Progenitor cell of endocrine pancreas (in vitro differentiated cells): Measurements from ENCODE around the gene MAG. TPM values are rescaled to one million over a fixed set of nuclear protein-coding genes. Genes with fewer than 3 reads are reported as not detected.

Source experiments
- DNase-seq: peaks from one replicate; pipeline ENCODE4 v3.0.0; 2021; ENCODE audit warnings: low spot score; ENCODE audit not compliant: unreplicated experiment
- H3K27ac Mint-ChIP-seq: 2 replicates; pipeline ENCODE4 v1.8.0; 2021; ENCODE audit warnings: mild to moderate bottlenecking, moderate library complexity, mixed read lengths
- H3K27me3 Mint-ChIP-seq: 2 replicates; pipeline ENCODE4 v1.8.0; 2021; ENCODE audit warnings: mixed read lengths
- H3K36me3 Mint-ChIP-seq: 2 replicates; pipeline ENCODE4 v1.8.0; 2022; ENCODE audit warnings: mixed read lengths; ENCODE audit not compliant: insufficient read depth
- H3K4me1 Mint-ChIP-seq: 2 replicates; pipeline ENCODE4 v1.8.0; 2021; ENCODE audit warnings: low read depth, mixed read lengths
- H3K4me3 Mint-ChIP-seq: 2 replicates; pipeline ENCODE4 v1.8.0; 2021; ENCODE audit warnings: low read depth, mild to moderate bottlenecking, moderate library complexity, mixed read lengths
- H3K9me3 Mint-ChIP-seq: 2 replicates; pipeline ENCODE4 v1.8.0; 2021; ENCODE audit warnings: low read depth, mixed read lengths
- total RNA-seq: library from RNA; stranded (reverse); gene quantifications from 2 replicates; pipeline ENCODE4 v1.2.1, GENCODE V29; 2021
- TF ChIP-seq, protein P1 (sequence below): fragments of 200-600 bp; sonication (generic); IDR thresholded peaks from one replicate; pipeline ENCODE4 v1.5.0; 2021; ENCODE audit warnings: antibody characterized with exemption, mild to moderate bottlenecking; ENCODE audit not compliant: unreplicated experiment

The MAG gene
- total RNA-seq, 1 donor from 2014 or later, result 1.4 TPM

DNA sequence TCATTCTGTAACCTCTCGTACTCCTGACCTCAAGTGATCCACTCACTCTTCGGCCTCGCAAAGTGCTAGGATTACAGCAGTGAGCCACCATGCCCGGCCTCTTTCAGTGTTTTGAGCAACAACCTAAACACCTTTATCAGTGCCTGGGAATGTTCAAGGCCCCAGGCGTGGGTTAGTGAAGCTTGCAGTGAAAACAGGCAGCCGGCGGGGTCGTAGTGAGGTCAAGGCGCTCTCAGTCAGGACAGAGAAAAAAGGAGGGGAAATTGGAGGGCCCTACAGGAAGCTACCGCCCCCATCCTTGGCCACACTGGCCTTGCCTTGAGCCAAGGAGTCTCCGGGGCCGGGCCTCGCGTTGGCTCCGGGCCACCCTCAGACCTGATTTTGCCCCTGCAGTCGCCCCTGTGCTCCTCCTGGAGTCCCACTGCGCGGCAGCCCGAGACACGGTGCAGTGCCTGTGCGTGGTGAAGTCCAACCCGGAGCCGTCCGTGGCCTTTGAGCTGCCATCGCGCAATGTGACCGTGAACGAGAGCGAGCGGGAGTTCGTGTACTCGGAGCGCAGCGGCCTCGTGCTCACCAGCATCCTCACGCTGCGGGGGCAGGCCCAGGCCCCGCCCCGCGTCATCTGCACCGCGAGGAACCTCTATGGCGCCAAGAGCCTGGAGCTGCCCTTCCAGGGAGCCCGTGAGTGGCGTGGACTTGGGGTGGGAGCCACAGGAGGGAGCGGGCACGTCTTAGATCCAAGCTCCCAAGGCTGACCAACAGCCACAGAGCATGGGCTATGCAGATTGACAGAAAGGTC lies 17.7 kb downstream of the MAG start:
- peak overlapping the region; percentile 94 for H3K27ac Mint-ChIP-seq
- TF ChIP-seq, protein P1, sequence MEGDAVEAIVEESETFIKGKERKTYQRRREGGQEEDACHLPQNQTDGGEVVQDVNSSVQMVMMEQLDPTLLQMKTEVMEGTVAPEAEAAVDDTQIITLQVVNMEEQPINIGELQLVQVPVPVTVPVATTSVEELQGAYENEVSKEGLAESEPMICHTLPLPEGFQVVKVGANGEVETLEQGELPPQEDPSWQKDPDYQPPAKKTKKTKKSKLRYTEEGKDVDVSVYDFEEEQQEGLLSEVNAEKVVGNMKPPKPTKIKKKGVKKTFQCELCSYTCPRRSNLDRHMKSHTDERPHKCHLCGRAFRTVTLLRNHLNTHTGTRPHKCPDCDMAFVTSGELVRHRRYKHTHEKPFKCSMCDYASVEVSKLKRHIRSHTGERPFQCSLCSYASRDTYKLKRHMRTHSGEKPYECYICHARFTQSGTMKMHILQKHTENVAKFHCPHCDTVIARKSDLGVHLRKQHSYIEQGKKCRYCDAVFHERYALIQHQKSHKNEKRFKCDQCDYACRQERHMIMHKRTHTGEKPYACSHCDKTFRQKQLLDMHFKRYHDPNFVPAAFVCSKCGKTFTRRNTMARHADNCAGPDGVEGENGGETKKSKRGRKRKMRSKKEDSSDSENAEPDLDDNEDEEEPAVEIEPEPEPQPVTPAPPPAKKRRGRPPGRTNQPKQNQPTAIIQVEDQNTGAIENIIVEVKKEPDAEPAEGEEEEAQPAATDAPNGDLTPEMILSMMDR, result no peak
- H3K36me3 Mint-ChIP-seq, result no peaks in the 10 kb centered on the region
- DNase-seq, result peak; percentile 26
- no peaks in the 10 kb centered on the region for H3K27me3 Mint-ChIP-seq
- H3K4me3 Mint-ChIP-seq, result peak overlapping the region; percentile 45
- no peaks in the 10 kb centered on the region for H3K9me3 Mint-ChIP-seq
- peaks cover 28% of the 10 kb centered on the region for H3K4me1 Mint-ChIP-seq

GRCh38 chr19:35310331-35310730 lies 18.4 kb downstream of the MAG start:
- H3K27ac Mint-ChIP-seq, result peak overlapping the region; percentile 41
- no peaks in the 10 kb centered on the region for H3K9me3 Mint-ChIP-seq
- no peaks in the 10 kb centered on the region for H3K36me3 Mint-ChIP-seq
- TF ChIP-seq, protein P1, result no peak
- H3K4me3 Mint-ChIP-seq, result no peak overlapping the region
- H3K4me1 Mint-ChIP-seq, result peaks cover 28% of the 10 kb centered on the region
- DNase-seq, result no peak
- no peaks in the 10 kb centered on the region for H3K27me3 Mint-ChIP-seq

DNA sequence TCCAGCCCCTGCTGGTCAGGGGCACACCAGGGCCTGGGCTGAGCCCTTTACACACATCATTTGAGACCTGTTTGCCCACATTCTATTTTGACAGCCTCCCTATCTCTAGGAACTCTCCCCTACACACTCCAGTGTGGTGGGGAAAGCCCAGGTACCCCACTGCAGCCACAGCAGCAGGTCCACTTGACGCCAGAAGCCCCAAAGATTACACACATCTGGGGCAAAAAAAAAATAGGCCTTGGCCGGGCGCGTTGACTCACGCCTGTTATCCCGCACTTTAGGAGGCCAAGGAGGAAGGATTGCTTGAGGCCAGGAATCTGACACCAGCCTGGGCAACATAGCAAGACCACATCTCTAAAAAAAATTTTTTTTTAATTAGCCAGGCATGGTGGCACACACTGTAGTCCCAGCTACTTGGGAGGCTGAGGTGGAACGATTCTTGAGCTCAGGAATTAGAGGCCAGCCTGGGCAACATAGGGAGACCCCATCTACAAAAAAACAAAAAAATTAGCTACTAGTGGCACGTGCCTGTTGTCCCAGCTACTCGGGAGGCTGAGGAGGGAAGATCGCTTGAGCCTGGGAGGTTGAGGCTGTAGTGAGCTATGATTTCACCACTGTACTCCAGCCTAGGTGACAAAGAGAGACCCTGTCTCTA lies 19.0 kb downstream of the MAG start:
- peaks cover 28% of the 10 kb centered on the region for H3K4me1 Mint-ChIP-seq
- no peak overlapping the region for H3K4me3 Mint-ChIP-seq
- DNase-seq, result no peak
- H3K9me3 Mint-ChIP-seq, result no peaks in the 10 kb centered on the region
- H3K27ac Mint-ChIP-seq, result peak overlapping the region; percentile 41
- no peaks in the 10 kb centered on the region for H3K27me3 Mint-ChIP-seq
- TF ChIP-seq, protein P1, result no peak
- no peaks in the 10 kb centered on the region for H3K36me3 Mint-ChIP-seq

GRCh38 chr19:35311901-35312665 lies 20.1 kb downstream of the MAG start:
- Mint-ChIP-seq H3K27ac (no peak overlapping the region), H3K27me3 (no peaks in the 10 kb centered on the region), H3K4me3 (no peak overlapping the region), H3K36me3 (no peaks in the 10 kb centered on the region), H3K9me3 (no peaks in the 10 kb centered on the region), H3K4me1 (peaks cover 27% of the 10 kb centered on the region)
- TF ChIP-seq, protein P1, result no peak
- no peak for DNase-seq

DNA sequence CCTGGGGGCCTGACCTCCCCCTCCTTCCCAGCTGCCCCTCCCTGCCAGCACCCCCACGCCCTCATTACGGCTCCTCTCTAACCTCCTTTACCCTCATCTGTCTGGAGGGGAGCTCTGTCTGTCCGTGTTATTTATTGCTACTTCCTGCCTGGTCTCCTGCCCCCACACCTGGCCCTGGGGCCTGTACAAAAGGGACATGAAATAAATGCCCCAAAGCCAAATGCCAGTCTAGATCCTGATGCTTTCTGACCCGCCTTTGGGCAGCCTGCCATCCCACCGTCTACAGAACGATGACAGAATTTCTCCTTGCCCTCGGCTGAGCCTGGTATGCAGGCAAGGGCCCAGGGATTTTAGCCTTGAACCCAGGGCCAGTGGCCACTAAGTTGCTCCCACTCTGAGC lies 21.6 kb downstream of the MAG start:
- no peaks in the 10 kb centered on the region for H3K9me3 Mint-ChIP-seq
- no peaks in the 10 kb centered on the region for H3K27me3 Mint-ChIP-seq
- H3K4me1 Mint-ChIP-seq, result peaks cover 27% of the 10 kb centered on the region
- no peak overlapping the region for H3K27ac Mint-ChIP-seq
- TF ChIP-seq, protein P1, result no peak
- DNase-seq, result no peak
- no peaks in the 10 kb centered on the region for H3K36me3 Mint-ChIP-seq
- no peak overlapping the region for H3K4me3 Mint-ChIP-seq
